NCI-H187 treated with DMSO at 0.1 percent for 48 hours (cell line): ENCODE measurements around the gene VPS9D1.

Source experiments
- DNase-seq: peaks from one replicate; lab custom pipeline; 2025; lab: John Stamatoyannopoulos, UW

Gene VPS9D1

DNA sequence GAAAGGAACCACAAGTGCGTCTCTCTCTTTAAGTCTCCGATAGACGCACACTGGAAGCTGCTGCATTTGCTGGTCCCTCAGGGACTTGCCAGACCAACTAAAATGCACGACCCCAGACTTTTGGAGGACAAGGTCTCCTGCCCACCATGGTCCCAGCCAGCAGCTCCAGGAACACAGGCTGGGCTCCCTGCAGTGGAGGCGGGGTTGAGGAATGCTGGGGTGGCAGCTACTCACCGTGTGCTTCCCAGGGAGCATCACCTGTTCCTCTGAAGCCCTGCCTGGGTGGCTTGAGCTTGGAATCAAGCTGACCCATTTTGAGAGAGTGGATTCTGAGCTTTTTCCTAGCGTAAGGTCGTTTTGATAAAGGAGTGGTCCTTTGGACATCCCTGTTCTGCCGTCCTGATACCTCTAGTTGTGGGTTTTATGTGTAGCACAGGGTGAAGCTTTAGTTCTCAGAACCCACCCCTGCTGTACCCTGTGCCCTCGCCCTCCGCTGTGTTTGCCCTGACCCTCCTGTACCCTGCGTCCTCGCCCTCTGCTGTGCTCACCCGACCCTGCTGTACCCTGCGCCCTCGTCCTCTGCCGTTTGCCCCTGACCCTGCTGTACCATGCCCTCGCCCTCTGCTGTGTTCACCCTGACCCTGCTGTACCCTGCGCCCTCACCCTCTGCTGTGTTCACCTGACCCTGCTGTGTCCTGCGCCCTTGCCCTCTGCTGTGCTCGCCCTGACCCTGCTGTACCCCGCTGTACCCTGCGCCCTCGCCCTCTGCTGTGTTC, 11.6 kb upstream of the VPS9D1 start:
- no peak for DNase-seq

DNA sequence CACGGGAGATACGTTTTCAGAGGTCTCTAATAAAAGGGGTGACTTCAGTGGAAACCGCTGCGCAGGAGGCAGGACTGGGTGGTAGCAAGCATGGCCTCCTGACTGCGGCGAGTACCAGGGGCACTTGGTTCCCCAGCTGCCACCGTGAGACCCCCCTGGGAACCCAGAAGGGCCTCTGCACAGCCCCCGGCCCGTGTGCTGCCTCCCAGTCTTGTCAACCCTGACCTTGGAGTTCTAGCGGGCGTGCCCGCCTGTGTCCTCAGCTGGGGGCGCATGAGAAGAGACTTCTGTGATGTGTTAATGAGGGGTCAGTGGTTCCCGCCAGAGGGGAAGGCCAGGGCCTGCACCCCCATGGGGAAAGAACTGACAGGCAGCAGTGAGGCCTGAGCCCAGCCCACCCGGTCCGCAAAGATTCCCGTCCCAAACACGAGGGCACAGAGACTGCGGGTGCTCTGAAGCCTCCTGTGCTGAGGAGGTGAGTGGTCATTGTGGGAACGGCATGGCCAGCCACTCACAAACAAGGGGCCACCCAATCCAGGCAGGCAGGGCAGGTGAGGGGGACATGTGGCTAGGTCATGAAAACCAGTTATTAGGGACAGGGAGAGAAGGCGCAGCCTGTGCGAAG, 10.0 kb upstream of the VPS9D1 start:
- no peak for DNase-seq

DNA sequence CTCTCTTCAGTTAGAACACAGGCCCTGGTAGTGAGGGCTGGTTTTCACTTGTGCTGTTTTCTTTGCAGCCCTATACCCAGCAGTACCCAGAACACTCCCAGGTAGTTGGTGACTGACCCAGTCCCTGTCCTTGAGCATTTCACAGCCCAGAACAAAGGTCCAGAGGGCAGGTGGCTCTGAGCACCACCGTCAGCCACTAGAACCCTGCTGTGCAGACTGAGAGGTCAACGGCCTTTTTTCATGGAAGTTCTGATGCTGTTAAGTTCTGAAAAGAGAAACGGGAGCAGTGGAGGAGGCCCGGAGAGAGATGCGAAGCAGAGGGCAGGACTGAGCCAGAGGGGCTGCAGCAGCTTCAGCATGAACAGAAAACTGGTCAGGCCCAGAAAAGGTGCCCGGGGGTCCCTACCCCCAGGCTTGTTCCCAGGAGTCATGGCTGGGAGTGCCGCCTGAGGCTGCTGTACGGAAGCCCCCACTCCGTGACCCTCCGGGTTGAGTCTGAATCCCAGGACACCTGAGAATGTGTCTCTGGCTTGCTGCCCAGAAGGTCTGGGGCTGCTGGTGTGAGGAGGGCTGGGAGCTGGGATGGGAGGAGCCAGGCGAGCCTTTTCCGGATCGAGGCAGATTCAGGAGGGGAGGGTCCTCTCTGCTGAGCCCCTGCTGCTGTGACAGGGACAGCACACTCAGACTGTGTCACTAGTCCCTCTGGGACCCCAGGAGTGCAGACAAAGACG, 9.3 kb upstream of the VPS9D1 start:
- no peak for DNase-seq

DNA sequence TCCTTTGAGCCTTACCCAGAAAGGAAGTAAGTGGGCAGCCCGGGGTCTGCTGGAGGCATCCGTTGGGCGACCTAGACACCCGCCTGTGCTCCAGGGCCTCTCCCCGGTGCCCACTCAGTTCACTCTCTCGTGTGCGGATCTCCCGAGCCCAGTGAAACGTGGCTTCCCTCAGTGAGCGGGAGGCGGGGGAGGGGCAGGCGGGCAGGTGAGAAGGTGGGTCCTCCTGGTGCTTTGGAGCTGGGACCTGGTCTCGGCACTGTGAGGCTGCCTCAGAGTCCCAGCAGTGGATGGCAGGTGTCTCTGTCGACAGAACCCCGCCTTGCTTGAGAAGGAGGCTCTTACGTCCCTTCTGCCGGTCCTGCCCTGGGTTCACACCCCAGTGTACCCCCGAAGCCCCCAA, 8.6 kb upstream of the VPS9D1 start:
- DNase-seq, result no peak

DNA sequence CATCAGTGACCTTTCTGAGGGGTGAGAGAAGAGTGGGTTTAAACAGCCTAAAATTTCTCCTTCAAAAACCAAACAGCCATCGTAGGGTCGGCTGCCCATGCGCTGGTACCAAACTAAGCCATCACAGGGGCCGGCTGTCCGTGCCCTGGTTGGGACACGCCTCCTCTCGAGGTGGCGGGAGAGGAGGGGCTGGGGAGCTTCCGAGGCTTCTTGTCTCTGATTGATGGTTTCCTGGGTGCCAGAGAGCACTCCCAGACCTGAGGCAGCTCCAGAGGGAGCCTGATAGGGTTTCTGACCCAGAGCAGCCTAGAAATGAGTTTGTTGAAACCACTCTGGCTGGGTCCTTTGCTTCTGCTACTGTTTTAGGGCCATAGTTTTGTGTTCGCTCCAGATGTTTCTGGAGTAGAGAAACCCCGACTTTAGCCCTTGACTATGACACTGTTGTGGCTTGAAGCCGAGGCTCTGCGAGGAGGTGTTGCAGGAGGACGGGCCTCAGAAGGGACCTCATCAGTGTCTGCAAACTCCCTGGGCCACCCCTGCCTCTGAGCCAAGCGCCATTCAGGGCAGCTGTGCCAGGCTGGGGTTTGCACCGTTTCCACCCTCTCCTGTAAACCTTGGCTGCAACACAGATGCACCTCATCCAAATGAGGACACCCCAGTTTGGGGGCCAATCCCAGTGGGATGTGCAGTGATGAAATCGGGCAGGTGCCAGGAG, 6.9 kb upstream of the VPS9D1 start:
- no peak for DNase-seq

DNA sequence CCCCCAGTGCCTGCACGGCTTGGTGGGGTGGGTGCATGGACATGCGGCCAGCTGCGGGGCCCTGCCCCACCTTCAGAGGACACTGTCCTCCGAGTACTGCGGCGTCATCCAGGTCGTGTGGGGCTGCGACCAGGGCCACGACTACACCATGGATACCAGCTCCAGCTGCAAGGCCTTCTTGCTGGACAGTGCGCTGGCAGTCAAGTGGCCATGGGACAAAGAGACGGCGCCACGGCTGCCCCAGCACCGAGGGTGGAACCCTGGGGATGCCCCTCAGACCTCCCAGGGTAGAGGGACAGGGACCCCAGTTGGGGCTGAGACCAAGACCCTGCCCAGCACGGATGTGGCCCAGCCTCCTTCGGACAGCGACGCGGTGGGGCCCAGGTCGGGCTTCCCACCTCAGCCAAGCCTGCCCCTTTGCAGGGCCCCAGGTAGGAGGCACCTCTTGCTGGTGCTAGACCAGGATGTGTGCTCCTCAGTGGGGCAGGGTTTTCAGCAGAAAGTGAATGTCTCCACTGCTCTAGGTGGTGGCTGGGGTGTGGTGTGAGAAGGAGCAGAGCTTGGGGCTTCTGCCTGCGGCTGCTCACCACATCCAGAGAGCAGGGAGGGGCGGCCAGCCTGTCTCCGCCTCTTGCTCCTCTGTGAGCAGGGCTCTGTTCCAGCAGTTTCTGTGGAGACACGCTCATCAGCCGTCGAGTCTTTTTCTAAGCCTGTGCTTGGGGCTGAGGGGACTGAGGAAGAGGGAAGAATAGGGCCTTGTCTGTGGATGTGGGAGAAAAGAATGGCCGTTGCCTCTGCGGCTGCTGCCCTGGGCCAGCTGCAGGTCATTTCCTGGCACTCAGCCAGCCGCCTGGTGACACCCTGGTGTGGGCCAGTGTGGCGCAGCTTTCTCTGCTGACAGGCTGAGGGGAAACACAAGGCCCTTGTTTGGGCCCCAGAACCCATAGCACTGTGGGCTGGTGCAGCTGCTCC, 2.9 kb upstream of the VPS9D1 start:
- DNase-seq, result no peak

DNA sequence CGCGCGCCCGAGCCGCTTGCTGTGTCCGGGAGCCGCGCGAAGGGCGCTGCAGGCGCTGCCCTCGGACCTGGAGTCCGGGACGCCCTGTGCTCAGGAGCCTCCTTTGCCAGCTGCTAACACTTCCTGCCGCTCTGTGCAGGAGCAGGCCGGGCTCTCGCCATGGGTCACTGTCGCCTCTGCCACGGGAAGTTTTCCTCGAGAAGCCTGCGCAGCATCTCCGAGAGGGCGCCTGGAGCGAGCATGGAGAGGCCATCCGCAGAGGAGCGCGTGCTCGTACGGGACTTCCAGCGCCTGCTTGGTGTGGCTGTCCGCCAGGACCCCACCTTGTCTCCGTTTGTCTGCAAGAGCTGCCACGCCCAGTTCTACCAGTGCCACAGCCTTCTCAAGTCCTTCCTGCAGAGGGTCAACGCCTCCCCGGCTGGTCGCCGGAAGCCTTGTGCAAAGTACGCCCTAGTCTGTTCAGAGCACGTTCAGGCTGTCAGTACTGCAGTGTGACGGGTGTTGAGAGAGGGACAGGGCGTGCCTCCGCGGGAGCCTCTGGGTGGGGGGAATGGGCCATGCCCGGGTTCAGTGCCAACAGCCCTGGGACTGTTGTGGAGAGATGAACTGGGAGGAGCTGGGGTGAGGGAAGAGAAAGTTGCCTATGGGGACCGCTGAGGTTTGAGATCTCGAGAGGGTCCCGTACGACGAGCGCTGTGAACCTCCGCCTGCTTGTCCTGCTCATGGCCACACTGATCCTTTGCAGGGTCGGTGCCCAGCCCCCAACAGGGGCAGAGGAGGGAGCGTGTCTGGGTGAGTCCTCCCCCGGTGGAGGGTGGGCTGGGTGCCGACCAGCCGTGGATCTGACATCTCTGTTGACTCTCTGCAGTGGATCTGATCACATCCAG, 1.9 kb upstream of the VPS9D1 start:
- no peak for DNase-seq

DNA sequence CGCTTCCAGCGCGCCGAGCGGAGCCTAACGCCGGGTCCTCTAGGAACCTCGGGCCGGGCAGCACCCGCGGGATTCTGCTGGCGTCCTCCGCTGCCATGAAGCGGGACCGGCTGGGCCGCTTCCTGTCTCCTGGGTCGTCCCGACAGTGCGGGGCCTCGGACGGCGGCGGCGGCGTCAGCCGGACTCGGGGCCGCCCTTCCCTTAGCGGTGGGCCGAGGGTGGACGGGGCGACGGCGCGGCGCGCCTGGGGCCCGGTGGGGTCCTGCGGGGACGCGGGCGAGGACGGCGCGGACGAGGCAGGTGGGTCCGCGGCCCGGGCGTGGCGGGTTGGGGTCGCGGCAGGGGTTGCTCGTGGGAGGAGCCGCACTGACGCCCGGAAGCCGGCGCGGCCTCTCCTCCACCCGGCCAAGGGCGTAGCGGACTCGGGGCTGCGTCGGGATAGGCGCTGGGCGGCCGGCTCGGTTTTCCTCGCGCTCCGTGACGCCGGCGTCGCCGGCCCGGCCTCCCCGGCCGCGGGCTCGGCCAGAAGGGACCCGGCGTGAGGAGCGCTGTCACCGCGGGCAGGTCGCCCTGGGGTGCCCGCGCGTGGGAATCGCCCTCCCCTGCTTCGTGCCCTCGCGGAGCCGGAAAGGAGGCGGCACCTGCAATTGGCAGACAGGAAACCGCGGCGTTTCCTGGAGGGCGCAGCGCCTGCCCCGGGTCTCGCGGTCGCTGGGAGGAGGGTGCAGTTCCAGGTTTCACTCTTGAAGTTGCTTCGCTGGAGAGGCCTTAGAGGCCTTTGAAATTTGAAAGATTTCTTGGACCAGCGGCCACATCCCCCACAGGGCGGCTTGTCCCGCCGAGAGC, 1.1 kb upstream of the VPS9D1 start:
- DNase-seq, result no peak

DNA sequence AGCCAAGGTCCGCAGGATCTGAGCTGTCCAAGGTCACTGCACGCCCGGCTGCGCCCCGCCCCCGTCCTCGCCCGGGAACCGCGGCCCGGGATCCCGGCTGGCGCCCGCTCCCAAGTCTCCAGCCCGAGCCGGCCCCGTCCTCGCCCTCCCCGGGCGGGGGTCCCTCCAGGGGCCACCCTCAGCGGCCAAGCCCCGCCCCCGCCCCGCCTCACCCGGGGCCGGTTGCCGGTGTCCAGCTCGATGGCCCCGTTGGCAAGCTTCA, 216 bp downstream of the VPS9D1 start:
- DNase-seq, result no peak

DNA sequence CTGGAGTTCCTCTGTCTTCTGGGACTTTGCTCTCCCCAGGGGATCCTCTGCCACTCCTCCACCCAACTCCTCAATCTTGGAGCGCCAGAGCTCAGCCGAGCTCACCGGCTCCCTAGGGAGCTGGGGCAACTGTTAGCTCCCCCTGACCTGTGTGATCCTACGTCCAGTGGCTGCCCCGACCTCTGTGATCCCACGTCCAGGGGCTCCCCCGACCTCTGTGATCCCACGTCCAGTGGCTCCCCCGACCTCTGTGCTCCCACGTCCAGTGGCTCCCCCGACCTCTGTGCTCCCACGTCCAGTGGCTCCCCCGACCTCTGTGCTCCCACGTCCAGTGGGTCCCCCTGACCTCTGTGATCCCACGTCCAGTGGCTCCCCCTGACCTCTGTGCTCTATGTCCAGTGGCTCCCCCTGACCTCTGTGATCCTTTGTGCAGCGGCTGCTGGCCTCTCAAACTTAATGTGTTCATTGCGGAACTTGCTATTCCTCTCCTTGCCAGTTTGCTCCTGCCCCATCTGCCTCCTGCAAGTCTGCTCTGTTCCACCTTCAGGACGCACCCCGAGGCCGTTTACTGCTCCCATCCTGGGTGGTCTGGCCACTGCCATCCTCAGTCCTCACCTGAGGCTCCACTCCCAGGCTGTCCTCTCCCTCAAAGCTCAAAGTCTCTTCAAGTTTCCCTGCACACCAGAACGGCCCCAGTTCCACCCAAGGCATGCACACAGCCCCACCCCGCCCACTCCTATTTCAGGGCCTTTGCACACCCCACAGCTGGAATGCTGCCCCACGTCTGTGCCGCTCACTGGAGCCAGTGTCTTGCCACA, 2.8 kb downstream of the VPS9D1 start:
- DNase-seq, result no peak

DNA sequence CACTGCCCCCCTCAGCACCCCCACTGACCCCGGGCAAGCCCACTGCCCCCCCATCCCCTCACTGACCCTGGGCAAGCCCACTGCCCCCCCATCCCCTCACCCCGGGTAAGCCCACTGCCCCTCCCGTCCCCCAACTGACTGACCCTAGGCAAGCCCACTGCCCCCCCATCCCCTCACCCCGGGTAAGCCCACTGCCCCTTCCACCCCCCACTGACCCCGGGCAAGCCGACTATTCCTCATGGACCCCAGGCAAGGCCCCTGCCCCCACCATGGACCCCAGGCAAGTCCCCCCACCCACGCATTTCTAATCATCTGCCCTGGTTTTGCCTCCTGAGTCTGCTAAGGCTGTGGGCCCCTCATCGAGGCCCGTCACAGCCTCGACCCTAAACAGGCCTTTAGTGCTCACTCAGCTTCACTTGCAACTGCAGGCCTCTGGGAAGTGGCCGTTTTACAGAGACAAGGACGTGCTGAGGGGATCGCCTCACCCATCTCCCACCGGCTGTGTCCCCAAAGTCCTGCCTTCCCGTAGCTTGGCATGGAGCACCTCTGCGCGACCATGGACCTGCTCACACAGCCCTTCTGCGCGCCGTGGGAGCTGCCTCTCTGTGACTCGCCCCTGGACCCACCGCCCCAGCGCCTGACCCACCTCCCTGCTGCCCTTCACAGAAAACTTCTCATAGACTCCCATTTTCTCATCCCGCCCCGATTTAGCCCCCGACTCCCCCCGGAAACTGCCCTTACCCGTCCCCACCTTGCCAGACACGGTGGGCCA, 3.6 kb downstream of the VPS9D1 start:
- DNase-seq, result no peak

DNA sequence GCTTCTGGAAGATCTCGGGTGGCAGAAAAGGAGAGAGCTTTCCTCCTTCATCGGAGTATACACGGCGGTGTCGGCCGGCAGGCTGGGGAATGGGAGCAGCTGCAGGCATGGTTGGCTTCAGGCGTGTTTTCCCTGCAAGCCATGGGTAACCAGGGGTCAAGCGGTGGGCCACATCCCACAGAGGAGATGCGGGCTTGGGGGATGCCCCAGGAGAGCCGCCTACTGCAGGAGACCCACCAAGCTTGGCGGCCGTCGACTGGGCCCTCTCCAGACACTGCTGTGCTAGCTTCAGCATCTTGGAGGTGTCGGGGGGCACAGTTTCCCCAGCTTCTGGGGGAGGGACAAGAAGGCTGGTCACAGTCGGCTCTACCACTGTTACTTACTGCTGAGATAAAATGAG, 4.2 kb downstream of the VPS9D1 start:
- no peak for DNase-seq

DNA sequence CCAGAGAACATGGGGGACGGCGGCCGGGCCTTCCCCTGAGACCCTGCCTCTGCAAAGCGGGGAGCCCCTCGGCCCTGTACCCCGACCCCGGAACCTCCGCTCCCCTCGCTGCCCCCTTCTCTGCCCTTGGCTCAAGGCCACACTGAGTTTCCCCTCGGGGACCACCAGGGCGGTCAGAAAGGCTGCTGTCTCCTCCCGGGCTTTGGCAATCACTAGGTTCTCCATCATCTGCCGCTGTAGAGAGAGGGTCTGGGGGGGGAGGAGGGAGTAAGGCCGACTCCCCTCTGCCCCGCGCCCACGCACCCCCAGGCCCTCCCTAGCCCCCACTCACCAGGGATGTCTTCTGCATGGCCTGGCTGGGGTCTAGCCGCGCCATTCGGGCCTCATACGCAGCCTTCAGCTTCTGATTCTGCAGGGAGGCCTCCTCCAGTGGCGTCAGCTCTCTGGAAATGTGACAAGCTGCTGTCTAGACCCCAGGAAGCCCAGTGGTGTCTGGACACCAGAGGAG, 8.4 kb downstream of the VPS9D1 start:
- no peak for DNase-seq

DNA sequence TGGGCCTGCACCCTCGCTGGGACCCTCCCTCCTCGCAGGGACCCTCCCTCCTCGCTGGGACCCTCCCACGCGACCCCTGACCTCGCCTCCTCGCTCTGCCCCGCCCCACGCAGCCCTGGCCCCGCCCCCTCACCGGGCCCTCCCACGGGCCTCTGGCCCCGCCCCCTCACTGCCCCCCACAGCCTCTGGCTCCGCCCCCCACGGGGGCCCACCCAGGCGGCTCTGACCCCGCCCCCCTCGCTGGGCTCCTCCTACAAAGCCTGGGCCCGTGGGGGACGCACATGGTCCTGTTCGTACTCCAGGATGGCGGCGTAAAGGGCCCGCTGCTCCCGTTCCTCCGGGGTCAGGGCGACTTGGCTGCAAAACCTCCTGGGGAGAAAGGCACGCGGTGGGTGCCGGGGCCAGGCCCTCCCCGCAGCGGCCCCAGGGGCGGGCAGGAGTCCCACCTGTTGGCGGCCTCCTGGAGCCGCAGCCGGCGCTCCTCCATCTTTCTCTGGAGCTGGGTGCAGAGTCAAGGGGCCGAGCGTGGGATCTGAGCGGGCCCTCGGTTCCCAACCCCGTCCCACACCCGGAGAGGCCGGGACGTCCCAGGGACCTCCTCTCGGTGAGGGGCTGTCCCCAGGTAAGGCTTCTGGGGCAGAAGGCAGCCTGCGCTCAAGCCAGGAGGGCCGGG, 9.0 kb downstream of the VPS9D1 start:
- DNase-seq, result no peak

DNA sequence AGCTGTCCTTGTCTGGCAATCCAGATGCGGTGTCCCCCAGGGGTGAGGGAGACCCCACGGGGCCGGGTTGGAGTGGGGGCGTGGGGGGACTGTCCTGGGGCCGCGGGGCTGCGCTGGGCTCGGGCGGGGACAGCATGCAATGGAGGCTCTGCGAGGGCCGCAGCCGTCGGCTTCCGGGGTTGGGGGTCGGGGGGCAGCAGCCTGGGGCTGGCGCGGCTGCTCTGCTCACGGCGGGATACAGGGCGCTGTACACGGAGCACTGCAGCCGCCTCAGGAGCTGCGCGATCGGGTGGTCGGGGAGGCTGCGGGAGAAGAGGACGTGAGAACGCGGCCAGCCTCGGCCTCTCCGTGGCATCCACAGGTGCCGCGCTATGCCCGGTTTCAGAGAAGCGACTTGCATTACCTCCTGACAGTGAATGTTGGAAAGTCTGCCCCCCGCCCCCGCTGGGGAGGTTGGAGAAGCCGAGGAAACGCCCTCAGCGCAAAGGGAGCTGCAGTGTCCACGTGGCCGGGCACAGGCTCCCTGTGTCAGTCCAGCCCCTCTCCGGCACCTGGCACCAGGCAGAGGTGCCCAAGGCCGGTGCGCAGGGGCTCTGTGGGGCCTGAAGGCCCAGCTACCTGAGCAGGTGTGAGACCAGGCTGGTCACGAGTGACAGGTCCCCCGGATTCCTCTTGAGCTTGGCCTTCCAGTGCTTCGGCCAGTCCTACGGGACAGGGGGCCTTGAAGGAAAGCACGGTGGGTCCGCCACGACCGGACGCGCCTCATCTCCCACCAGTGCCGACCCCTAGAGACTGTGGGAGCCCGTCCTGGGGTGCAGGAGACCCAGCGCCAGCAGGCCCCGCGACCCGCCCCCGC, 9.8 kb downstream of the VPS9D1 start:
- no peak for DNase-seq

DNA sequence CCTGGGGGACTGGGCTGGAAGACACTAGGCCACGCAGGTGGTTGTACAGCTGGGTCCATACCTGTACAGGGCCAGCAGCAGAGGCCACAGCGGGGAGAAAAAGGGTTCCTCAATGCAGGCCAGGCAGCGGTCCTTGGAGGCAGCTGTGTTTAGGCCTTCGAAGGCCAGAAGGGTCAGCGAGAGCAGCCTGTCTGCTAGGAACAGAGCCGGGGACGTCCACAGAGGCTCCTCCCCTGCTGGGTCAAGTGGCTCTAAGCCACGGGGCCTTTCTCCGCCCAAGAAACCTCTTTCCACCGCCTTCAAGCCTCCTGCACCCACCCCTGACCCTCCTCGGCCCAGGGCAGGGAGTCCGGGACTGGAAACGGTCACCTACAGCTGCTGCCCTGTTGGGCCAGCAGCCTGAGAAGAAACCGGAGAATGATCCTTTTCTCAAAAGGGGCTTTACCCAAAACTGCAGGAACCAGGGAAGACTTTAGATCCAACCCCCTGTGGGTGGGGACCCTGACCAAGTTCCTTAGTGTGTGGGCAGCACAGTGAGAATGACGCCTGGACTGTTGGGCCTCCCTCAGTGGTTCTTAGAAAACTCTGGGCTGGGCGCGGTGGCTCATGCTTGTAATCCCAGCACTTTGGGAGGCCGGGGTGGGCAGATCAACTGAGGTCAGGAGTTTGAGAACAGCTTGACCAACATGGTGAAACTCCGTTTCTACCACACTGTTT, 10.8 kb downstream of the VPS9D1 start:
- no peak for DNase-seq
